ENCODE measurements around the gene LRIG1. TPM values are rescaled to one million over a fixed set of nuclear protein-coding genes. Genes with fewer than 3 reads are reported as not detected.
A peak's percentile ranks its signal among the peaks of the same experiment; 100 is the strongest.

Gene LRIG1
- total RNA-seq, 1 experiment from 2014 or later = 17.2 TPM

- no peaks in the 10 kb centered on the region for H3K27me3 Mint-ChIP-seq (ENCODE audit: insufficient read depth, unreplicated experiment)
- peak overlapping the region; percentile 79 for H3K4me3 Mint-ChIP-seq (ENCODE audit: unreplicated experiment)
- intact Hi-C loops (cut with micrococcal nuclease) = no loop called here
- H3K4me1 Mint-ChIP-seq (ENCODE audit: insufficient read depth, unreplicated experiment) = peaks cover 44% of the 10 kb centered on the region
- no peak overlapping the region for H3K27ac Mint-ChIP-seq (ENCODE audit: low read depth, unreplicated experiment)
- TSS peak; percentile 19 for BruUV-seq (replicated peaks)
- ChIA-PET CTCF (interaction anchor here (0.7 to 1.9 kb wide), 7 partner anchors 91 to 277 kb away, joined by 3 to 10 read pairs (median 3); no protein-coding TSS in a partner anchor), POLR2A (interaction anchor here (0.6 to 1.7 kb wide), 7 partner anchors 8 to 324 kb away, joined by 3 to 5 read pairs (median 3); no protein-coding TSS in a partner anchor)
- H3K36me3 Mint-ChIP-seq (ENCODE audit: insufficient read depth, unreplicated experiment) = no peaks in the 10 kb centered on the region
- DNase-seq (ENCODE audit: unreplicated experiment) = no peak
- TF ChIP-seq CTCF (IDR thresholded peaks at IDR 0.05; ENCODE audit: unreplicated experiment) = no peak
- H3K9me3 Mint-ChIP-seq (ENCODE audit: unreplicated experiment) = no peaks in the 10 kb centered on the region
Measured at GRCh38 chr3:66498687-66499621, 1.9 kb downstream of the LRIG1 start.

GRCh38 chr3:66497985-66498671 lies 2.7 kb downstream of the LRIG1 start:
- Mint-ChIP-seq H3K4me3 (ENCODE audit: unreplicated experiment) (peak overlapping the region; percentile 79), H3K27ac (ENCODE audit: low read depth, unreplicated experiment) (no peak overlapping the region), H3K4me1 (ENCODE audit: insufficient read depth, unreplicated experiment) (peaks cover 50% of the 10 kb centered on the region), H3K27me3 (ENCODE audit: insufficient read depth, unreplicated experiment) (no peaks in the 10 kb centered on the region), H3K9me3 (ENCODE audit: unreplicated experiment) (no peaks in the 10 kb centered on the region), H3K36me3 (ENCODE audit: insufficient read depth, unreplicated experiment) (no peaks in the 10 kb centered on the region)
- DNase-seq (ENCODE audit: unreplicated experiment) = no peak
- no peak for TF ChIP-seq CTCF (IDR thresholded peaks at IDR 0.05; ENCODE audit: unreplicated experiment)
- BruUV-seq (replicated peaks) = no TSS peak
- POLR2A ChIA-PET = interaction anchor here (0.8 to 1.7 kb wide), 4 partner anchors 7 to 68 kb away, joined by 3 to 5 read pairs (median 4); no protein-coding TSS in a partner anchor
- CTCF ChIA-PET = interaction anchor here (0.7 to 0.8 kb wide), 2 partner anchors 93 to 244 kb away, joined by 3 read pairs; no protein-coding TSS in a partner anchor
- intact Hi-C loops (cut with micrococcal nuclease) = no loop called here

GRCh38 chr3:66497288-66497984 lies 3.4 kb downstream of the LRIG1 start:
- CTCF ChIA-PET = interaction anchor here (0.8 to 1.0 kb wide), 2 partner anchors 14 to 325 kb away, joined by 3 to 4 read pairs; no protein-coding TSS in a partner anchor
- Mint-ChIP-seq H3K27ac (ENCODE audit: low read depth, unreplicated experiment) (no peak overlapping the region), H3K27me3 (ENCODE audit: insufficient read depth, unreplicated experiment) (no peaks in the 10 kb centered on the region), H3K4me3 (ENCODE audit: unreplicated experiment) (no peak overlapping the region), H3K4me1 (ENCODE audit: insufficient read depth, unreplicated experiment) (peaks cover 50% of the 10 kb centered on the region), H3K36me3 (ENCODE audit: insufficient read depth, unreplicated experiment) (no peaks in the 10 kb centered on the region), H3K9me3 (ENCODE audit: unreplicated experiment) (no peaks in the 10 kb centered on the region)
- intact Hi-C loops (cut with micrococcal nuclease) = no loop called here
- BruUV-seq (replicated peaks) = no TSS peak
- DNase-seq (ENCODE audit: unreplicated experiment) = no peak
- TF ChIP-seq CTCF (IDR thresholded peaks at IDR 0.05; ENCODE audit: unreplicated experiment) = no peak
- POLR2A ChIA-PET = interaction anchor here (1.5 kb wide), 1 partner anchor 56 kb away, joined by 3 read pairs; no protein-coding TSS in a partner anchor

Measured in MCF 10A (cell line).